B cell (primary cell): Measurements from ENCODE around the gene CYP27B1. TPM values are rescaled to one million over a fixed set of nuclear protein-coding genes. Genes with fewer than 3 reads are reported as not detected.

ENCODE experiments used
- ATAC-seq: fragments of 200-7000 bp; cut with Tn5 transposase; one replicate; pipeline ENCODE4 v1.10.0; 2021; ENCODE audit warnings: low read depth, mild to moderate bottlenecking, moderate number of reproducible peaks, moderate library complexity
- CTCF ChIA-PET: fragments of 350-600 bp; sonication (Branson Sonifier 250); formaldehyde crosslinking; loops from one replicate; lab custom pipeline; 2021; ENCODE audit warnings: antibody characterized with exemption, inconsistent platforms; lab: Charles Lee
- POLR2A ChIA-PET: fragments of 350-600 bp; sonication (Branson Sonifier 250); formaldehyde crosslinking; loops from one replicate; lab custom pipeline; 2021; ENCODE audit warnings: antibody characterized with exemption; lab: Charles Lee
- DNase-seq: peaks from one replicate; pipeline ENCODE4 v3.0.0; 2013
- H2AFZ ChIP-seq: 2 replicates; pipeline ENCODE4 v1.6.1; 2012; ENCODE audit warnings: mild to moderate bottlenecking, low read depth, low read length; ENCODE audit not compliant: insufficient read depth, poor library complexity, severe bottlenecking
- H3K27ac ChIP-seq, 2 donors: 1 replicate in 1 of 2; 2 replicates in 1 of 2; pipeline ENCODE4 v1.5.1; 2012 to 2013; ENCODE audit warnings: low read length in 2 of 2, mild to moderate bottlenecking in 2 of 2, moderate library complexity in 1 of 2
- H3K27me3 ChIP-seq, 4 experiments: fragments of 200-600 bp in 1 of 4; sonication (generic) in 1 of 4; replicated peaks in 1 of 4; 1 replicate in 2 of 4; 2 replicates in 2 of 4; pipeline versions ENCODE4 v1.6.1 to v1.7.0; 2013 to 2016; ENCODE audit warnings: low read length in 3 of 4, mild to moderate bottlenecking in 2 of 4, mixed read lengths in 1 of 4, moderate library complexity in 1 of 4; ENCODE audit not compliant: insufficient read depth in 4 of 4, control insufficient read depth in 3 of 4; ENCODE audit errors: control extremely low read depth in 1 of 4
- H3K36me3 ChIP-seq, 2 experiments: replicated peaks in 1 of 2; 1 replicate in 1 of 2; 2 replicates in 1 of 2; pipeline versions ENCODE4 v1.6.1 to v1.7.1; 2013; ENCODE audit warnings: low read length in 1 of 2; ENCODE audit not compliant: insufficient read depth in 2 of 2, control insufficient read depth in 1 of 2; ENCODE audit errors: control extremely low read depth in 1 of 2, extremely low read depth in 1 of 2
- H3K4me1 ChIP-seq, 2 donors: fragments of 200-600 bp in 1 of 2; sonication (generic) in 1 of 2; 1 replicate in 1 of 2; 2 replicates in 1 of 2; pipeline versions ENCODE4 v1.5.1 to v1.6.1; 2013 to 2017; ENCODE audit warnings: low read length in 2 of 2; ENCODE audit not compliant: control insufficient read depth in 2 of 2, insufficient read depth in 2 of 2
- H3K4me2 ChIP-seq: replicated peaks from 2 replicates; pipeline ENCODE3; 2012; ENCODE audit warnings: mild to moderate bottlenecking, low read depth, low read length; ENCODE audit not compliant: poor library complexity, severe bottlenecking
- H3K4me3 ChIP-seq, 5 experiments: fragments of 200-600 bp in 1 of 5; sonication (generic) in 1 of 5; 1 replicate in 3 of 5; 2 replicates in 2 of 5; pipeline versions ENCODE4 v1.5.1 to v1.7.0; 2011 to 2016; ENCODE audit warnings: low read length in 4 of 5, mild to moderate bottlenecking in 4 of 5, low read depth in 2 of 5, control low read depth in 1 of 5, moderate library complexity in 1 of 5; ENCODE audit not compliant: insufficient read depth in 1 of 5; ENCODE audit errors: control extremely low read depth in 1 of 5, extremely low read depth in 1 of 5
- H3K79me2 ChIP-seq: fragments of 200-600 bp; sonication (generic); one replicate; pipeline ENCODE4 v1.6.0; 2016; ENCODE audit warnings: low read length; ENCODE audit not compliant: control insufficient read depth, insufficient read depth
- H3K9ac ChIP-seq: fragments of 200-600 bp; sonication (generic); 2 replicates; pipeline ENCODE4 v1.6.1; 2017; ENCODE audit warnings: mild to moderate bottlenecking, low read length, moderate library complexity
- H3K9me3 ChIP-seq, 3 donors: one replicate each; pipeline versions ENCODE4 v1.6.1 to v1.7.1; 2013; ENCODE audit warnings: low read length in 2 of 3; ENCODE audit not compliant: control insufficient read depth in 2 of 3, insufficient read depth in 1 of 3; ENCODE audit errors: control extremely low read depth in 1 of 3
- H4K20me1 ChIP-seq: 2 replicates; pipeline ENCODE4 v1.6.0; 2012; ENCODE audit warnings: mild to moderate bottlenecking, low read length; ENCODE audit not compliant: insufficient read depth, control insufficient read depth, poor library complexity, severe bottlenecking
- H3K27ac Mint-ChIP-seq: one replicate; pipeline ENCODE4 v1.8.0; 2021; ENCODE audit warnings: mixed read lengths
- H3K27me3 Mint-ChIP-seq: one replicate; pipeline ENCODE4 v1.8.0; 2021; ENCODE audit warnings: mixed read lengths
- H3K4me1 Mint-ChIP-seq: one replicate; pipeline ENCODE4 v1.8.0; 2021; ENCODE audit warnings: mixed read lengths
- H3K4me3 Mint-ChIP-seq: one replicate; pipeline ENCODE4 v1.8.0; 2021; ENCODE audit warnings: mixed read lengths
- H3K9me3 Mint-ChIP-seq: one replicate; pipeline ENCODE4 v1.8.0; 2022; ENCODE audit warnings: mixed read lengths; ENCODE audit not compliant: insufficient read depth
- EZH2 ChIP-seq: IDR thresholded peaks from 2 replicates; pipeline ENCODE4 v1.6.1; 2012; ENCODE audit warnings: borderline replicate concordance, low read depth, mild to moderate bottlenecking, moderate library complexity, low read length; ENCODE audit not compliant: insufficient read depth, poor library complexity, severe bottlenecking
- WGBS: methylation state at CpG from one replicate; pipeline ENCODE4 v1.1.5; 2013; ENCODE audit warnings: missing lambda C conversion rate; ENCODE audit not compliant: insufficient coverage; 5-methylcytosine and 5-hydroxymethylcytosine counted together
- intact Hi-C: fragments of 100-400 bp; cut with micrococcal nuclease; formaldehyde crosslinking; loops from one replicate; pipeline ENCODE4 v1.10.0; 2022
- polyA plus RNA-seq: library from polyadenylated mRNA; depleted of rRNA; stranded (reverse); fragments of >200 nt; gene quantifications from 2 replicates; pipeline ENCODE4 v1.2.3, GENCODE V29; 2012
- total RNA-seq, 2 donors: library from RNA; stranded (reverse); fragments of 120-200 nt in 1 of 2; gene quantifications; 1 replicate in 1 of 2; 2 replicates in 1 of 2; pipeline versions ENCODE4 v1.2.3 to v1.2.4, GENCODE V29; 2013 to 2022
- TF ChIP-seq, protein P1 (sequence below): fragments of 200-600 bp; IDR thresholded peaks from one replicate; pipeline ENCODE4 v1.8.0; 2022; ENCODE audit warnings: antibody characterized with exemption, mild to moderate bottlenecking

CYP27B1 gene
- total and polyA plus RNA-seq, 2 donors (not counting 1 experiment from before 2014, with no cell fraction given), result 0.66 to 0.79 TPM

DNA sequence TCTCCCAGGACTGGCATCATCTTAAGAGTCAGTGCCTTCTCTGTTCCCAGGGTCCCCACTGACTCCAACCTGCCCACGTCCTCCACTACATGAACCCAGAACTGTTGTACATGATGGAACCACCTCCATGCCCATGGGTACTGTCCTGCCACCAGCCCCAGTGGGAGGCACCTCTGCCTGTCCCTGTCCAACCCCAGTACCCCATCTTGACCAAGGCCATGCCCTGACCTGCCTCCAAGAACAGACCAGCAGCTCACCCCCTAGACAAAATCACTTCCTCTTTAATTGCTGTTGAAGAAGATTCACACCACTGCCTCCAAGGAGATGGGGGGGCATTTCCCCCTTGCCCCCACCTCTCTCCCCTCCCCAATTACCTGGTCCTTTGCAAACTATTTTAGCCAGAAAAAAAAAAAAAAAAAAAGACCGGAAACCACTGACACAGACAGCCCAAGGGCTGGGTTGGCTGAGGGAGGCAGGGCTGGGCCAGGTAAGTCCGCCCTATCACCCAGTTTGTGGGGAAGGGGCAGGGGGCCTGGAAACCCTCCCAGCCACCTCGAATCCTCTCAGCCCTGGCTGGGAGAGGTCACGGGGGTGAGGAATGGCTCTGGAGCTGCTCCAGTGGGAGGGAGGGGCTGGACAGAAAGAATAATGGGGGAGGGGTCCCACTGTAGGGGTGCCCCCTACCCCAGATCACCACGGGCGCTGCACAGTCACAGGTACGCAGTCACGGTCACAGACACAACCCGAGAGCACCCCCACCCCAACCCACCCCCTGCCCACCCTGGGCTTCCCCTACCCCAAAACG, 41.7 kb downstream of the CYP27B1 start:
- no peak for TF ChIP-seq EZH2
- TF ChIP-seq, protein P1, sequence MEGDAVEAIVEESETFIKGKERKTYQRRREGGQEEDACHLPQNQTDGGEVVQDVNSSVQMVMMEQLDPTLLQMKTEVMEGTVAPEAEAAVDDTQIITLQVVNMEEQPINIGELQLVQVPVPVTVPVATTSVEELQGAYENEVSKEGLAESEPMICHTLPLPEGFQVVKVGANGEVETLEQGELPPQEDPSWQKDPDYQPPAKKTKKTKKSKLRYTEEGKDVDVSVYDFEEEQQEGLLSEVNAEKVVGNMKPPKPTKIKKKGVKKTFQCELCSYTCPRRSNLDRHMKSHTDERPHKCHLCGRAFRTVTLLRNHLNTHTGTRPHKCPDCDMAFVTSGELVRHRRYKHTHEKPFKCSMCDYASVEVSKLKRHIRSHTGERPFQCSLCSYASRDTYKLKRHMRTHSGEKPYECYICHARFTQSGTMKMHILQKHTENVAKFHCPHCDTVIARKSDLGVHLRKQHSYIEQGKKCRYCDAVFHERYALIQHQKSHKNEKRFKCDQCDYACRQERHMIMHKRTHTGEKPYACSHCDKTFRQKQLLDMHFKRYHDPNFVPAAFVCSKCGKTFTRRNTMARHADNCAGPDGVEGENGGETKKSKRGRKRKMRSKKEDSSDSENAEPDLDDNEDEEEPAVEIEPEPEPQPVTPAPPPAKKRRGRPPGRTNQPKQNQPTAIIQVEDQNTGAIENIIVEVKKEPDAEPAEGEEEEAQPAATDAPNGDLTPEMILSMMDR, result no peak
- no peak overlapping the region for H3K4me3 Mint-ChIP-seq
- Histone ChIP-seq H3K4me1 (peaks cover 8 to 16% of the 10 kb centered on the region in 2 donors), H3K27me3 (no peaks in the 10 kb centered on the region), H3K4me2 (peak overlapping the region; percentile 38), H2AFZ (no peak overlapping the region), H3K79me2 (no peaks in the 10 kb centered on the region), H3K36me3 (peaks cover 0 to 52% of the 10 kb centered on the region in 2 experiments), H3K27ac (no peak overlapping the region), H4K20me1 (peaks cover 7% of the 10 kb centered on the region), H3K9ac (no peak overlapping the region), H3K4me3 (no peak overlapping the region), H3K9me3 (peaks cover 0 to 7% (median 0%) of the 10 kb centered on the region in 3 donors)
- DNase-seq (no peak), ATAC-seq (peak; percentile 18)
- 86% methylated on average over 3 of the region's 11 CpGs for WGBS
- H3K4me1 Mint-ChIP-seq, result peaks cover 16% of the 10 kb centered on the region
- H3K9me3 Mint-ChIP-seq, result no peaks in the 10 kb centered on the region
- POLR2A ChIA-PET, result interaction anchor here (0.6 kb wide), 1 partner anchor 1991 kb away, joined by 5 read pairs; no protein-coding TSS in a partner anchor
- CTCF ChIA-PET, result no interaction called here
- no peaks in the 10 kb centered on the region for H3K27me3 Mint-ChIP-seq
- intact Hi-C loops, result no loop called here
- H3K27ac Mint-ChIP-seq, result peak overlapping the region; percentile 58
